GM21737 (cell line): ENCODE results near the gene KLRC3.
A peak's percentile ranks its signal among the peaks of the same experiment; 100 is the strongest.
"Not testable (repeated sequence)": the region's sequence is repeated elsewhere in the genome, so short reads cannot be mapped to it uniquely, and the experiment has no call there.

Experiments
- ATAC-seq: cut with Tn5 transposase; IDR thresholded peaks from one replicate; pipeline ENCODE4 v1.9.1; 2021; ENCODE audit warnings: mild to moderate bottlenecking, moderate library complexity; ENCODE audit not compliant: unreplicated experiment

Gene KLRC3

DNA sequence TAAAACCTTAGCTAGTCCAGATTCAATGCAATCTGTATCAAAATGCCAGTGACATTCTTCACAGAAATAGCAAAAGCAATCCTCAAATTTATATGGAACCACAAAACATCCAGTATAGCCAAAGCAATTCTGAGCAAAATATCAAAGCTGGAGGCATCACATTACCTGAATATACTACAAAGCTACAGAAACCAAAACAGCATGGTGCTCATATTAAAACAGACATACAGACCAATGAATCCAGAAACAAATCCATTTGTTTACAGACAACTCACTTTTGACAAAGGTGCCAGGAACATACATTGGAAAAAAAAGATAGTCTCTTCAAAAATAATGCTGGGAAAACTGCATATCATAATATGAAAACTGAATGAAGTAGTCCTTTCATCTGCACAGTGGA lies 15.6 kb downstream of the KLRC3 start:
- no peak for ATAC-seq

DNA sequence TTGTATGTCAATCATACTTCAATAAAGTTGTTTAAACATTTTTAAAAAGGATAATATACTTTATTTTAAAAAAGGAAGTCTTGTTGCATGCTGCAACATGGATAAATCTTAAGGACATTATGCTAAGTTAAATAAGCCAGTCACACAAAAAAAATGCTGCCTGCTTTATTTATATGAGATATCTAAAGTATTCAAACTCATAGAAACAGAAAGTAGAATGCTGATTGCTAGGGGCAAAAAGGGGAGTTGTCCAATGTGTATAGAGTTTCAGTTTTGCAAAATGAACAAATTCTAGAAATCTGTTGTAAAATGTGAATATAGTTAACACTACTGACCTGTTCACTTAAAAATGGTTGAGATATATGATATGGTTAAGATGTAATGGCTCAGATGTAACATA lies 19.6 kb downstream of the KLRC3 start:
- no peak for ATAC-seq

DNA sequence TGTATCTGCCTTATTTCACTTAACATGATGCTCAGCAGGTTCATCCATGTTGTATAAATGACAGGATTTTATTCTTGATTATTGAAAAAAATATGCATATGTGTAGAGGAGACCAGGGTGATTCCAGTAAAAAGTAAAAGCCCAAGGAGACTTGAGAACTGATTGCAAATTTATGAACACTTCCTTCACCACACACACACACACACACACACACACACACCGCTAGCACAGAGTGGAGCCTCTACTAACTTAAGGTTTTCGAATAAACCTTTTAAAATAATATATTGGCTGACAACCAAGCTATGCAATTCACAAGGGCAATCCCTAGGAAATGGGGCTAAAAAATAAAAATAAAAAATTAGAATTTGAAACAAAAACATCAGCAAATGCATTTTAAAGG lies 22.2 kb downstream of the KLRC3 start:
- ATAC-seq: no peak

GRCh38 chr12:10397296-10397695 lies 23.1 kb downstream of the KLRC3 start:
- no peak for ATAC-seq

- not testable (repeated sequence) for ATAC-seq
These were observed 24.2 kb downstream of the KLRC3 start for GRCh38 chr12:10396176-10396575.

GRCh38 chr12:10395390-10395998 lies 24.9 kb downstream of the KLRC3 start:
- peak; percentile 68 for ATAC-seq

- ATAC-seq: not testable (repeated sequence)
These were observed 25.8 kb downstream of the KLRC3 start for GRCh38 chr12:10394531-10395152.

GRCh38 chr12:10393291-10393690 lies 27.1 kb downstream of the KLRC3 start:
- no peak for ATAC-seq

GRCh38 chr12:10392394-10392930 lies 27.9 kb downstream of the KLRC3 start:
- peak; percentile 53 for ATAC-seq

DNA sequence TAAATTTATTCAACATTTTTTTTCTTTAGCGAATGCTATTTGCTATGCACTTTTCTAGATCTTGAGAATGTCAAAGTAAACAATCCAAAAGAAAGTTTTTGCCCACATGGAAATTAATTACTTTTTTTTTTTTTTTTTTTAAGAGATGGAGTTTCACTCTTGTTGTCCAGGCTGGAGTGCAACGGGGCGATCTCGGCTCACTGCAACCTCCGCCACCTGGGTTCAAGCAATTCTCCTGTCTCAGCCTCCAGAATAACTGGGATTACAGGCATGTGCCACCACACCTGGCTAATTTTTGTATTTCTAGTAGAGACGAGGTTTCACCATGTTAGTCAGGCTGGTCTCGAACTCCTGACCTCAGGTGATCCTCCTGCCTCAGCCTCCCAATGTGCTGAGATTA lies 29.4 kb downstream of the KLRC3 start:
- ATAC-seq: not testable (repeated sequence)

GRCh38 chr12:10389904-10390303 lies 30.5 kb downstream of the KLRC3 start, which contains the start of gene KLRK1:
Gene KLRK1, minus strand, starts transcription at chr12:10390041. Its CDS starts 1,231 bp downstream, at chr12:10388810.
- no peak for ATAC-seq

GRCh38 chr12:10388624-10389413 lies 31.6 kb downstream of the KLRC3 start:
- no peak for ATAC-seq

- not testable (repeated sequence) for ATAC-seq
These were observed 32.9 kb downstream of the KLRC3 start for GRCh38 chr12:10387498-10387897.

DNA sequence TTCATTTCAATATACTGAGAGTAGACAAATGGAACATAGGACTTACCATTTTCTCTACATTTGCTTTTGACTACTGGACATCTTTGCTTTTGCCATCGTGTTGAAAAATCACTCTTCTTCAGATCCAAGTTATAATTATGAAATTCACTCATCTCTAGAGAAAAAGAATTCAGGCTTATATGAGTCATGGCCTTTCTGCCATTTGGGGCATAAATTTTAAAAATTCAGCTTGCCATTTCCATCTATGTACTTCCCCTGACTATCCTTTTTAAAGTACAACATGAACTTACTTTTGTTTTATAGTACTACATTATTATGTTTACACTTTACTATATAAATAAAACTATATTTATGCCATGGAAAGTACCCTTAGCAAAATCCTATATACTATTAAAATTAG lies 33.5 kb downstream of the KLRC3 start:
- ATAC-seq: no peak

GRCh38 chr12:10385166-10385613 lies 35.2 kb downstream of the KLRC3 start:
- ATAC-seq: no peak

DNA sequence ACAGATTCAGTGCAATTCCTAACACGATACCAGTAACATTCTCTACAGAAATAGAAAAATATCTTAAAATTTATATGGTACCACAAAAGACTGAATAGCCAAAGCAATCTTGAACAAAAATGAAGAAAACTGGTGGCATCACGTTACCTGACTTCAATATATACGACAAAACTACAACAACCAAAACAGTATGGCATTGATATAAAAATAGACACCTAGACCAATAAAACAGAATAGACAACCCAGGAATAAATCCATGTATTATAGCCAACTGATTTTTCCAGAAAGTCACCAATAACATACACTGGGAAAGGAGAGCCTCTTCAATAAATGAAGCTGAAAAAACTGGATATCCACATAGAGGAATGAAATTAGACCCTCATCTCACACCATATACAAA lies 36.2 kb downstream of the KLRC3 start:
- ATAC-seq: no peak

DNA sequence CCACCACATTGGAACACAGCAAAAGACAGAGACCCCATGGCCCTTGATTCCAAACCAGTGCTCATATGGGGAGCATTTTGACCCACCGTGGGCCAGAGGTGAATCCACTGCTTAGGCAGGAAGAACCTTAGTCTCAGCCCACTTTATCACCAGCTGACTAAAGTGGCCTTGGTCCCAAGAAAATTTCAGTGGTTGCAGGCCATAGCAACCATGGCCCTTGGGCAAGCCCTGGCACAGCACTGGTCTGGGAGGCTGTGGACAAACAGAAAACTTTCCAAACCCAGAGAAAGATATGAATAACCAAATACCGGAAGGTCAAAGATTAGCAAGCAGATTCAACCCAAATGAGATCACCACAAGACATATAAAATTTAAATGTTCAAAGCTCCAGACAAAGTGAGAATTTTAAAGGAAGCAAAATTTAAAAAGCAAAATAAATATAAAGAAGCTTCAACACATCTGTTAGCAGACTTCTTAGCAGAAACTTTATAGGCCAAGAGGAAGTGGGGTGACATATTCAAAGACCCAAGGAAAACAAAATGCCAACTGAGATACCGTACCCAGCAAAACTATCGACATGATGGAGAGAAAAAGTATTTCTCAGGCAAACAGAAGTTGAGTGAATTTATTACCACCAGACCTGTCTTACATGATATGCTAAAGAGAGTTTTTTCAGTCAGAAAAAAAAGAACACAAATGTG lies 38.3 kb downstream of the KLRC3 start:
- no peak for ATAC-seq

- ATAC-seq: not testable (repeated sequence)
These were observed 41.7 kb downstream of the KLRC3 start for GRCh38 chr12:10378737-10379136.

GRCh38 chr12:10374624-10375018 lies 45.8 kb downstream of the KLRC3 start:
- no peak for ATAC-seq

GRCh38 chr12:10372559-10372958 lies 47.8 kb downstream of the KLRC3 start:
- no peak for ATAC-seq
